ENCODE measurements around the gene PDRG1.
"Not testable (repeated sequence)": the region's sequence is repeated elsewhere in the genome, so short reads cannot be mapped to it uniquely, and the experiment has no call there.

Gene PDRG1

GRCh38 chr20:31923388-31924331, 28.2 kb downstream of the PDRG1 start:
- Histone ChIP-seq H3K9me3 (replicated peaks; ENCODE audit: low read length) (no peaks in the 10 kb centered on the region), H3K4me1 (ENCODE audit: control insufficient read depth, insufficient read depth, low read length) (no peaks in the 10 kb centered on the region), H3K36me3 (ENCODE audit: insufficient read depth, low read length) (no peaks in the 10 kb centered on the region), H3K27me3 (ENCODE audit: control insufficient read depth, insufficient read depth, low read length) (peaks cover 64% of the 10 kb centered on the region), H3K4me2 (ENCODE audit: low read length) (no peak overlapping the region), H3K9ac (ENCODE audit: low read depth, low read length) (no peak overlapping the region), H3K4me3 (ENCODE audit: low read length) (no peak overlapping the region)

- H3K27me3 ChIP-seq (ENCODE audit: control insufficient read depth, insufficient read depth, low read length) = peaks cover 73% of the 10 kb centered on the region
- no peak overlapping the region for H3K4me3 ChIP-seq (ENCODE audit: low read length)
- no peak overlapping the region for H3K9ac ChIP-seq (ENCODE audit: low read depth, low read length)
- H3K4me2 ChIP-seq (ENCODE audit: low read length) = no peak overlapping the region
- H3K36me3 ChIP-seq (ENCODE audit: insufficient read depth, low read length) = no peaks in the 10 kb centered on the region
- no peaks in the 10 kb centered on the region for H3K4me1 ChIP-seq (ENCODE audit: control insufficient read depth, insufficient read depth, low read length)
- no peaks in the 10 kb centered on the region for H3K9me3 ChIP-seq (replicated peaks; ENCODE audit: low read length)
Observed at GRCh38 chr20:31922588-31922987, 29.3 kb downstream of the PDRG1 start.

- H3K4me2 ChIP-seq (ENCODE audit: low read length) = no peak overlapping the region
- no peak overlapping the region for H3K4me3 ChIP-seq (ENCODE audit: low read length)
- no peak overlapping the region for H3K9ac ChIP-seq (ENCODE audit: low read depth, low read length)
- H3K4me1 ChIP-seq (ENCODE audit: control insufficient read depth, insufficient read depth, low read length) = no peaks in the 10 kb centered on the region
- peaks cover 77% of the 10 kb centered on the region for H3K27me3 ChIP-seq (ENCODE audit: control insufficient read depth, insufficient read depth, low read length)
- H3K36me3 ChIP-seq (ENCODE audit: insufficient read depth, low read length) = no peaks in the 10 kb centered on the region
- H3K9me3 ChIP-seq (replicated peaks; ENCODE audit: low read length) = no peaks in the 10 kb centered on the region
Observed at GRCh38 chr20:31922181-31922580, 29.7 kb downstream of the PDRG1 start.

GRCh38 chr20:31921480-31921879, 30.4 kb downstream of the PDRG1 start:
- H3K4me3 ChIP-seq (ENCODE audit: low read length); H3K9ac ChIP-seq (ENCODE audit: low read depth, low read length); H3K36me3 ChIP-seq (ENCODE audit: insufficient read depth, low read length); H3K4me1 ChIP-seq (ENCODE audit: control insufficient read depth, insufficient read depth, low read length); H3K4me2 ChIP-seq (ENCODE audit: low read length); H3K9me3 ChIP-seq (replicated peaks; ENCODE audit: low read length): not testable (repeated sequence)
- H3K27me3 ChIP-seq (ENCODE audit: control insufficient read depth, insufficient read depth, low read length) = peaks cover 78% of the 10 kb centered on the region

- H3K4me1 ChIP-seq (ENCODE audit: control insufficient read depth, insufficient read depth, low read length) = no peaks in the 10 kb centered on the region
- no peak overlapping the region for H3K4me3 ChIP-seq (ENCODE audit: low read length)
- no peak overlapping the region for H3K4me2 ChIP-seq (ENCODE audit: low read length)
- H3K27me3 ChIP-seq (ENCODE audit: control insufficient read depth, insufficient read depth, low read length) = peaks cover 77% of the 10 kb centered on the region
- H3K9me3 ChIP-seq (replicated peaks; ENCODE audit: low read length) = no peaks in the 10 kb centered on the region
- no peak overlapping the region for H3K9ac ChIP-seq (ENCODE audit: low read depth, low read length)
- H3K36me3 ChIP-seq (ENCODE audit: insufficient read depth, low read length) = no peaks in the 10 kb centered on the region
Observed at GRCh38 chr20:31920275-31920855, 31.5 kb downstream of the PDRG1 start.

GRCh38 chr20:31919410-31920155, 32.3 kb downstream of the PDRG1 start:
- Histone ChIP-seq H3K36me3 (ENCODE audit: insufficient read depth, low read length) (no peaks in the 10 kb centered on the region), H3K4me1 (ENCODE audit: control insufficient read depth, insufficient read depth, low read length) (no peaks in the 10 kb centered on the region), H3K9me3 (replicated peaks; ENCODE audit: low read length) (no peaks in the 10 kb centered on the region), H3K4me3 (ENCODE audit: low read length) (no peak overlapping the region), H3K27me3 (ENCODE audit: control insufficient read depth, insufficient read depth, low read length) (peaks cover 75% of the 10 kb centered on the region), H3K9ac (ENCODE audit: low read depth, low read length) (no peak overlapping the region), H3K4me2 (ENCODE audit: low read length) (no peak overlapping the region)

- Histone ChIP-seq H3K9me3 (replicated peaks; ENCODE audit: low read length) (no peaks in the 10 kb centered on the region), H3K27me3 (ENCODE audit: control insufficient read depth, insufficient read depth, low read length) (peaks cover 78% of the 10 kb centered on the region), H3K36me3 (ENCODE audit: insufficient read depth, low read length) (no peaks in the 10 kb centered on the region), H3K4me1 (ENCODE audit: control insufficient read depth, insufficient read depth, low read length) (no peaks in the 10 kb centered on the region), H3K9ac (ENCODE audit: low read depth, low read length) (no peak overlapping the region), H3K4me3 (ENCODE audit: low read length) (no peak overlapping the region), H3K4me2 (ENCODE audit: low read length) (no peak overlapping the region)
Observed at GRCh38 chr20:31918466-31919105, 33.3 kb downstream of the PDRG1 start.

- H3K36me3 ChIP-seq (ENCODE audit: insufficient read depth, low read length); H3K9ac ChIP-seq (ENCODE audit: low read depth, low read length); H3K4me1 ChIP-seq (ENCODE audit: control insufficient read depth, insufficient read depth, low read length); H3K4me2 ChIP-seq (ENCODE audit: low read length); H3K4me3 ChIP-seq (ENCODE audit: low read length); H3K9me3 ChIP-seq (replicated peaks; ENCODE audit: low read length): not testable (repeated sequence)
- H3K27me3 ChIP-seq (ENCODE audit: control insufficient read depth, insufficient read depth, low read length) = peaks cover 78% of the 10 kb centered on the region
Observed at GRCh38 chr20:31917962-31918412, 33.9 kb downstream of the PDRG1 start.

- Histone ChIP-seq H3K4me3 (ENCODE audit: low read length) (no peak overlapping the region), H3K9ac (ENCODE audit: low read depth, low read length) (no peak overlapping the region), H3K27me3 (ENCODE audit: control insufficient read depth, insufficient read depth, low read length) (peaks cover 81% of the 10 kb centered on the region), H3K36me3 (ENCODE audit: insufficient read depth, low read length) (no peaks in the 10 kb centered on the region), H3K9me3 (replicated peaks; ENCODE audit: low read length) (no peaks in the 10 kb centered on the region), H3K4me2 (ENCODE audit: low read length) (no peak overlapping the region), H3K4me1 (ENCODE audit: control insufficient read depth, insufficient read depth, low read length) (no peaks in the 10 kb centered on the region)
Observed at GRCh38 chr20:31916708-31917107, 35.1 kb downstream of the PDRG1 start.

- Histone ChIP-seq H3K9ac (ENCODE audit: low read depth, low read length) (no peak overlapping the region), H3K9me3 (replicated peaks; ENCODE audit: low read length) (no peaks in the 10 kb centered on the region), H3K27me3 (ENCODE audit: control insufficient read depth, insufficient read depth, low read length) (peaks cover 85% of the 10 kb centered on the region)
Observed at GRCh38 chr20:31915491-31916280, 36.2 kb downstream of the PDRG1 start.

More at GRCh38 chr20:31915491-31916280, 36.2 kb downstream of the PDRG1 start:
- Histone ChIP-seq H3K4me1 (ENCODE audit: control insufficient read depth, insufficient read depth, low read length) (no peaks in the 10 kb centered on the region), H3K4me3 (ENCODE audit: low read length) (no peak overlapping the region), H3K4me2 (ENCODE audit: low read length) (no peak overlapping the region), H3K36me3 (ENCODE audit: insufficient read depth, low read length) (no peaks in the 10 kb centered on the region)

Measured in skeletal muscle satellite cell (primary cell).